MM.1S (cell line): ENCODE measurements around the gene HCST.

Experiments used
- EZH2 ChIP-seq: fragments of 300-600 bp; sonication (generic); optimal IDR thresholded peaks from 2 replicates; pipeline ENCODE3; 2017; ENCODE audit warnings: low read depth, mild to moderate bottlenecking, antibody characterized with exemption, low read length, mixed read lengths
- TF ChIP-seq, protein P1 (sequence below): fragments of 300-600 bp; sonication (generic); IDR thresholded peaks from 2 replicates; pipeline ENCODE4 v1.5.1; 2016; ENCODE audit warnings: antibody characterized with exemption, low read length, mixed read lengths

DNA sequence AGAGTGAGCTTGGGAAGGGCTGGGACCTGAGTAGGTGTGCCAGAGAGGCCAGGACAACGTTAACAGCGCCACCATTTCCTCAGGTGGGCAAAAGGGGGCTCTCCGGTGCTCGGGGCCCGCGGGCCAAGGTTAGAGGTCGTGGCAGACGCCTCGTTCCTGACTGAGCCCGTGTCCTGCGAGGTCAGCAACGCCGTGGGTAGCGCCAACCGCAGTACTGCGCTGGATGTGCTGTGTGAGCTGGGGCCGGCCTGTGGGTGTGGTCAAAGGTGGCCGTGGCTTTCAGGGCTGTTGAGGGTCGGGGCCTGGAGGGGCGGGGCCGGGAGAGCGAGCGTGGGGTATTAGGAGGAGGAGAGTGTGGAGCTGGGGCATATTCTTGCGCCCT, 41.9 kb upstream of the HCST start:
- TF ChIP-seq, protein P1, sequence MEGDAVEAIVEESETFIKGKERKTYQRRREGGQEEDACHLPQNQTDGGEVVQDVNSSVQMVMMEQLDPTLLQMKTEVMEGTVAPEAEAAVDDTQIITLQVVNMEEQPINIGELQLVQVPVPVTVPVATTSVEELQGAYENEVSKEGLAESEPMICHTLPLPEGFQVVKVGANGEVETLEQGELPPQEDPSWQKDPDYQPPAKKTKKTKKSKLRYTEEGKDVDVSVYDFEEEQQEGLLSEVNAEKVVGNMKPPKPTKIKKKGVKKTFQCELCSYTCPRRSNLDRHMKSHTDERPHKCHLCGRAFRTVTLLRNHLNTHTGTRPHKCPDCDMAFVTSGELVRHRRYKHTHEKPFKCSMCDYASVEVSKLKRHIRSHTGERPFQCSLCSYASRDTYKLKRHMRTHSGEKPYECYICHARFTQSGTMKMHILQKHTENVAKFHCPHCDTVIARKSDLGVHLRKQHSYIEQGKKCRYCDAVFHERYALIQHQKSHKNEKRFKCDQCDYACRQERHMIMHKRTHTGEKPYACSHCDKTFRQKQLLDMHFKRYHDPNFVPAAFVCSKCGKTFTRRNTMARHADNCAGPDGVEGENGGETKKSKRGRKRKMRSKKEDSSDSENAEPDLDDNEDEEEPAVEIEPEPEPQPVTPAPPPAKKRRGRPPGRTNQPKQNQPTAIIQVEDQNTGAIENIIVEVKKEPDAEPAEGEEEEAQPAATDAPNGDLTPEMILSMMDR, result no peak
- TF ChIP-seq EZH2, result no peak
